Amniotic stem cell (primary cell): ENCODE data around the gene FLT3LG.
"Not testable (repeated sequence)": the region's sequence is repeated elsewhere in the genome, so short reads cannot be mapped to it uniquely, and the experiment has no call there.

ENCODE experiments used
- DNase-seq: peaks from one replicate; lab custom pipeline; 2025; lab: John Stamatoyannopoulos, UW

The FLT3LG gene

GRCh38 chr19:49440439-49441209 is 33.4 kb upstream of the FLT3LG start:
- DNase-seq = no peak

- no peak for DNase-seq
Observed at GRCh38 chr19:49441210-49441959, 32.6 kb upstream of the FLT3LG start, which contains the start of gene SLC17A7. Gene SLC17A7, minus strand, starts transcription at chr19:49441527. Its CDS starts 148 bp downstream, at chr19:49441379.

- DNase-seq = no peak
Observed at GRCh38 chr19:49441960-49442350, 32.1 kb upstream of the FLT3LG start.

- no peak for DNase-seq
Observed at GRCh38 chr19:49442354-49442753, 31.7 kb upstream of the FLT3LG start.

GRCh38 chr19:49442771-49443365 is 31.1 kb upstream of the FLT3LG start:
- peak; percentile 58 for DNase-seq

GRCh38 chr19:49443366-49444099 is 30.5 kb upstream of the FLT3LG start:
- peak; percentile 87 for DNase-seq

- DNase-seq = not testable (repeated sequence)
Observed at GRCh38 chr19:49444100-49444700, 29.8 kb upstream of the FLT3LG start.

- no peak for DNase-seq
Observed at GRCh38 chr19:49445997-49446396, 28.0 kb upstream of the FLT3LG start.

- DNase-seq = no peak
Observed at GRCh38 chr19:49447485-49448431, 26.3 kb upstream of the FLT3LG start.

- no peak for DNase-seq
Observed at GRCh38 chr19:49448432-49448786, 25.6 kb upstream of the FLT3LG start.

GRCh38 chr19:49450405-49450804 is 23.6 kb upstream of the FLT3LG start:
- no peak for DNase-seq

GRCh38 chr19:49451430-49452181 is 22.4 kb upstream of the FLT3LG start, which contains the start of gene PIH1D1:
Gene PIH1D1, minus strand, starts transcription at chr19:49451814. Its CDS starts 240 bp downstream, at chr19:49451574.
- peak; percentile 99 for DNase-seq

GRCh38 chr19:49453013-49453756 is 20.8 kb upstream of the FLT3LG start, which contains the start of gene ALDH16A1:
Gene ALDH16A1, plus strand, starts transcription at chr19:49453225. Its CDS starts 107 bp downstream, at chr19:49453332.
- DNase-seq = peak; percentile 96

GRCh38 chr19:49453757-49454240 is 20.2 kb upstream of the FLT3LG start:
- DNase-seq = no peak

- DNase-seq = no peak
Observed at GRCh38 chr19:49455773-49456172, 18.2 kb upstream of the FLT3LG start.

- DNase-seq = no peak
Observed at GRCh38 chr19:49456326-49456725, 17.7 kb upstream of the FLT3LG start.

GRCh38 chr19:49458567-49458903 is 15.5 kb upstream of the FLT3LG start:
- no peak for DNase-seq

GRCh38 chr19:49459388-49459787 is 14.6 kb upstream of the FLT3LG start:
- no peak for DNase-seq

GRCh38 chr19:49461130-49461529 is 12.9 kb upstream of the FLT3LG start:
- DNase-seq = not testable (repeated sequence)
